CD4-positive, alpha-beta T cell (primary cell): ENCODE data around the gene RNF208. TPM values are rescaled to one million over a fixed set of nuclear protein-coding genes. Genes with fewer than 3 reads are reported as not detected.

ENCODE experiments used
- ATAC-seq: fragments of 200-7000 bp; cut with Tn5 transposase; one replicate; pipeline ENCODE4 v1.10.0; 2022; ENCODE audit warnings: mild to moderate bottlenecking; ENCODE audit not compliant: poor library complexity
- CTCF ChIA-PET: fragments of 350-600 bp; sonication (Branson Sonifier 250); formaldehyde crosslinking; loops from one replicate; lab custom pipeline; 2021; ENCODE audit warnings: antibody characterized with exemption, inconsistent platforms; lab: Charles Lee
- POLR2A ChIA-PET: fragments of 350-600 bp; sonication (Branson Sonifier 250); formaldehyde crosslinking; loops from one replicate; lab custom pipeline; 2021; ENCODE audit warnings: antibody characterized with exemption, inconsistent platforms; lab: Charles Lee
- DNase-seq, 14 experiments: peaks; one replicate each; pipeline ENCODE4 v3.0.0-alpha.2; 2013 to 2020; ENCODE audit warnings: mixed read lengths in 2 of 14
- H3K27ac ChIP-seq, 2 donors: one replicate each; pipeline versions ENCODE4 v1.5.1 to v1.7.0; 2013; ENCODE audit warnings: low read length in 2 of 2, low read depth in 1 of 2, mild to moderate bottlenecking in 1 of 2
- H3K27me3 ChIP-seq, 2 experiments: 1 replicate in 1 of 2; 2 replicates in 1 of 2; pipeline versions ENCODE4 v1.6.1 to v1.7.0; 2013; ENCODE audit warnings: low read length in 2 of 2, control low read depth in 1 of 2, mild to moderate bottlenecking in 1 of 2, moderate library complexity in 1 of 2; ENCODE audit not compliant: insufficient read depth in 2 of 2, control insufficient read depth in 1 of 2
- H3K36me3 ChIP-seq: one replicate; pipeline ENCODE4 v1.6.1; 2013; ENCODE audit warnings: low read length, control low read depth; ENCODE audit not compliant: insufficient read depth
- H3K4me1 ChIP-seq: one replicate; pipeline ENCODE4 v1.6.1; 2013; ENCODE audit warnings: low read length, control low read depth; ENCODE audit not compliant: insufficient read depth
- H3K4me3 ChIP-seq: one replicate; pipeline ENCODE4 v1.5.1; 2013; ENCODE audit warnings: mild to moderate bottlenecking, low read length, moderate library complexity
- H3K9me3 ChIP-seq, 2 experiments: 1 replicate in 1 of 2; 2 replicates in 1 of 2; pipeline versions ENCODE4 v1.6.1 to v1.7.0; 2013; ENCODE audit warnings: low read length in 2 of 2, mild to moderate bottlenecking in 2 of 2, control low read depth in 1 of 2, moderate library complexity in 1 of 2; ENCODE audit not compliant: control insufficient read depth in 1 of 2, insufficient read depth in 1 of 2
- H3K27ac Mint-ChIP-seq: one replicate; pipeline ENCODE4 v1.8.0; 2020; ENCODE audit warnings: mixed read lengths
- H3K27me3 Mint-ChIP-seq: one replicate; pipeline ENCODE4 v1.8.0; 2021; ENCODE audit warnings: mixed read lengths
- H3K36me3 Mint-ChIP-seq: one replicate; pipeline ENCODE4 v1.8.0; 2021; ENCODE audit warnings: low read depth, mixed read lengths
- H3K4me1 Mint-ChIP-seq: one replicate; pipeline ENCODE4 v1.8.0; 2021; ENCODE audit warnings: low read depth, mixed read lengths
- H3K4me3 Mint-ChIP-seq: one replicate; pipeline ENCODE4 v1.8.0; 2020; ENCODE audit warnings: mild to moderate bottlenecking, mixed read lengths
- H3K9me3 Mint-ChIP-seq: one replicate; pipeline ENCODE4 v1.8.0; 2020; ENCODE audit warnings: mixed read lengths
- intact Hi-C, 2 experiments: fragments of 100-400 bp; cut with DNase I in 1 of 2; cut with micrococcal nuclease in 1 of 2; formaldehyde crosslinking; loops; one replicate each; pipeline versions ENCODE4 v1.15.1 to v1.9.0; 2023 to 2025; cut with DNase I, micrococcal nuclease
- total RNA-seq, 174 experiments: library from RNA in 2 of 174; stranded (reverse) in 2 of 174; gene quantifications; one replicate each; pipeline ENCODE4 v1.2.3 and lab custom pipeline; 2021 to 2026
- TF ChIP-seq, protein P1 (sequence below): fragments of 200-600 bp; IDR thresholded peaks from one replicate; pipeline ENCODE4 v1.8.0; 2022; ENCODE audit warnings: antibody characterized with exemption, mild to moderate bottlenecking

RNF208 gene
- total RNA-seq, 2 experiments from 2014 or later: 0.66 to 0.67 TPM

DNA sequence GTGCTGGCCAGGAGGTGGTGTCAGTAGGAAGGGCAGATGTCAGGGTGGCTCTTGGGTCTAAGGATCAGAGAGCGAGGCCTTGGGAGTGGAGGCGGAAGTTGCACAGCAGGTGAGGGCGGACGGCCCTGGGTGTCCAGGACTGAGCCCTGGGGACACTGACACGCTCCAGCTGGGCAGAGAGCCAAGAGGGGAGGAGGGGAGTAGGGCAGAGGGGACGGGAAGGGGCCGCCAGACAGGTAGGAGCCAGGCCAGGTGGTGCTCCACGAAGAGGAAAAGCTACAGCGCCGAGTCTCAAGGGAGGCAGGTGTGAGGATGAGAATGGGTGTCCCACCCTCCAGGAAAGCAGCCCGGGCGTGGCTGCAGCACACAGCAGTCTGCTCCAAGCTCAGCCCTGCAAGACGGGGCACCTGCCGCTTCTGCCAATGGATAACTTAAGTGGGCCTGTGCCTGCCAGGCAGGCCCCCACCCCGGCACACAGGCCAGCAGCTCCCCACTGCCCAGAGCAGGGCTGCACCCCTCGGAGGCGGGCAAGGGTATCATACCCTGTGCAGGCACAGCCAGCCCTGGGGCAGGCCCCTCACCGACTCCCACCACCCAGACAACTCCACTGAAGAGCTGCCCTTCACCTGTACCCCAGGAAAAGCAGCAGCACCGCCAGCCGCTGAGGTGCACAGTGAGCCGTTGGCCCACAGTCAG lies 26.4 kb downstream of the RNF208 start:
- Histone ChIP-seq H3K9me3 (peaks cover 0 to 6% of the 10 kb centered on the region in 2 experiments), H3K4me3 (no peak overlapping the region), H3K4me1 (peaks cover 17% of the 10 kb centered on the region), H3K36me3 (peaks cover 6% of the 10 kb centered on the region), H3K27me3 (no peaks in the 10 kb centered on the region), H3K27ac (no peak overlapping the region)
- no peaks in the 10 kb centered on the region for H3K27me3 Mint-ChIP-seq
- peaks cover under 1% of the 10 kb centered on the region for H3K4me1 Mint-ChIP-seq
- H3K36me3 Mint-ChIP-seq: peaks cover 5% of the 10 kb centered on the region
- H3K27ac Mint-ChIP-seq: no peak overlapping the region
- peak overlapping the region; percentile 20 for H3K4me3 Mint-ChIP-seq
- POLR2A ChIA-PET: no interaction called here
- ATAC-seq: no peak
- intact Hi-C loops: no loop called here
- DNase-seq: no peak
- CTCF ChIA-PET: no interaction called here
- no peaks in the 10 kb centered on the region for H3K9me3 Mint-ChIP-seq
- TF ChIP-seq, protein P1, sequence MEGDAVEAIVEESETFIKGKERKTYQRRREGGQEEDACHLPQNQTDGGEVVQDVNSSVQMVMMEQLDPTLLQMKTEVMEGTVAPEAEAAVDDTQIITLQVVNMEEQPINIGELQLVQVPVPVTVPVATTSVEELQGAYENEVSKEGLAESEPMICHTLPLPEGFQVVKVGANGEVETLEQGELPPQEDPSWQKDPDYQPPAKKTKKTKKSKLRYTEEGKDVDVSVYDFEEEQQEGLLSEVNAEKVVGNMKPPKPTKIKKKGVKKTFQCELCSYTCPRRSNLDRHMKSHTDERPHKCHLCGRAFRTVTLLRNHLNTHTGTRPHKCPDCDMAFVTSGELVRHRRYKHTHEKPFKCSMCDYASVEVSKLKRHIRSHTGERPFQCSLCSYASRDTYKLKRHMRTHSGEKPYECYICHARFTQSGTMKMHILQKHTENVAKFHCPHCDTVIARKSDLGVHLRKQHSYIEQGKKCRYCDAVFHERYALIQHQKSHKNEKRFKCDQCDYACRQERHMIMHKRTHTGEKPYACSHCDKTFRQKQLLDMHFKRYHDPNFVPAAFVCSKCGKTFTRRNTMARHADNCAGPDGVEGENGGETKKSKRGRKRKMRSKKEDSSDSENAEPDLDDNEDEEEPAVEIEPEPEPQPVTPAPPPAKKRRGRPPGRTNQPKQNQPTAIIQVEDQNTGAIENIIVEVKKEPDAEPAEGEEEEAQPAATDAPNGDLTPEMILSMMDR: no peak

DNA sequence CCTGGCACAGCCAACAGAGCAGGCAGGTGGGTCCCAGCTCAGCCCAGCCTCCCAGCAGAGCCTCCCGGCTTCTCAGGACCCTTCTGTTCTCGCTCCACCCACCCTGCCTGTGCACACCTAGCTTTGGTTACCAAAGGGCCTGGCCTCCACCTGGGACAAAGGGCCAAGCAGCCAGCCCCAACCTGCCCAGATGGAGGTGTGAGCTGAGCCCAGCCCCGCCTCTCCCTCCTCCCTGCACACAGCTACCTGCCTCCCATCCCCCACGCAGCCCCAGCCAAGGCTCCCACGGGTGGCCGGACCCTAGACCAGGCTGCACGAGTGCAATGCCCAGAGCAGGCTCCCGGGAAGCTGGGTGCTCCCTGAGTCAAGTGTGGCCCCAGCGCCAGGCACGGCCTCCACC lies 27.1 kb downstream of the RNF208 start:
- no peak overlapping the region for H3K27ac ChIP-seq
- ChIA-PET POLR2A (no interaction called here), CTCF (no interaction called here)
- Mint-ChIP-seq H3K4me3 (peak overlapping the region; percentile 20), H3K27me3 (no peaks in the 10 kb centered on the region), H3K9me3 (no peaks in the 10 kb centered on the region), H3K4me1 (no peaks in the 10 kb centered on the region), H3K36me3 (peaks cover 8% of the 10 kb centered on the region), H3K27ac (no peak overlapping the region)
- peaks cover 23% of the 10 kb centered on the region for H3K4me1 ChIP-seq
- peaks cover 0 to 6% of the 10 kb centered on the region in 2 experiments for H3K9me3 ChIP-seq
- no peak for DNase-seq
- H3K4me3 ChIP-seq: no peak overlapping the region
- H3K36me3 ChIP-seq: peaks cover 14% of the 10 kb centered on the region
- no peak for ATAC-seq
- H3K27me3 ChIP-seq: no peaks in the 10 kb centered on the region
- intact Hi-C loops: no loop called here
- TF ChIP-seq, protein P1: no peak

DNA sequence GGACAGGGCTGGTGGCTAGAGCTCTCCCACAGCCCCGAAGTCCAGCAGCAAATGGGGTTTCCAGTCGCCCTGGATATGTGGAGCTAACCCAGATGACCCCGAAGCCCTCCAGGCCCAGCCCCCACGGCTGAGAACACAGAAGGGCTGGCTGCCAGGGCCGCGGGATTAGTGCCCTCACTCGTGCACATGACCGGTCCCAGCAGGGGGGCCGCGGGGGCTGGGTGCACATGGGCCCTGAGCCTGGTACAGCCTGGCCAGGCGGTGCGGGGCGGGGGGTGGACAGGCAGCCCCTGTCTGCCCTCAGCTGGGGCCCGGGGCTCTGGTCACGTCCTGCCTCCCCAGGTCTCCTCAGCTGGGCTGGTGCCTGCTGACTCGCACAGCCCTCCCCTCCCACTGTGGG lies 27.7 kb downstream of the RNF208 start:
- peaks cover 16% of the 10 kb centered on the region for H3K36me3 ChIP-seq
- CTCF ChIA-PET: no interaction called here
- no peaks in the 10 kb centered on the region for H3K27me3 ChIP-seq
- no peak overlapping the region for H3K27ac ChIP-seq
- Mint-ChIP-seq H3K27me3 (no peaks in the 10 kb centered on the region), H3K9me3 (no peaks in the 10 kb centered on the region), H3K4me3 (no peak overlapping the region), H3K4me1 (peaks cover 4% of the 10 kb centered on the region), H3K36me3 (peaks cover 10% of the 10 kb centered on the region), H3K27ac (no peak overlapping the region)
- no peak for DNase-seq
- H3K9me3 ChIP-seq: peaks cover 0 to 3% of the 10 kb centered on the region in 2 experiments
- H3K4me3 ChIP-seq: no peak overlapping the region
- POLR2A ChIA-PET: no interaction called here
- TF ChIP-seq, protein P1: no peak
- H3K4me1 ChIP-seq: peaks cover 23% of the 10 kb centered on the region
- intact Hi-C loops: no loop called here
- no peak for ATAC-seq
